SK-N-SH (cell line): ENCODE results near the gene MTCH1. TPM values are rescaled to one million over a fixed set of nuclear protein-coding genes. Genes with fewer than 3 reads are reported as not detected.

Experiments
- CTCF ChIA-PET: fragments of 300-600, 350-600 bp; formaldehyde crosslinking; extraction: SDS; loops from one replicate; lab custom pipeline; 2021; lab: Yijun Ruan, JAX
- POLR2A ChIA-PET: fragments of 350-600 bp; sonication (Branson Sonifier 250); formaldehyde crosslinking; extraction: SDS; loops from one replicate; lab custom pipeline; 2020; ENCODE audit warnings: antibody characterized with exemption, inconsistent platforms; lab: Yijun Ruan, JAX
- DNase-seq: peaks from one replicate; pipeline ENCODE4 v3.0.0; 2012
- H2AFZ ChIP-seq: fragments of 200-600 bp; sonication (generic); 2 replicates; pipeline ENCODE4 v1.8.1; 2016; ENCODE audit warnings: antibody characterized with exemption, mild to moderate bottlenecking, low read depth
- H3F3A ChIP-seq: fragments of 200-600 bp; sonication (generic); replicated peaks from 2 replicates; pipeline ENCODE3; 2016; ENCODE audit warnings: antibody characterized with exemption, mild to moderate bottlenecking; ENCODE audit not compliant: insufficient read depth
- H3K27ac ChIP-seq, 2 experiments: fragments of 200-500 bp in 1 of 2; fragments of 200-600 bp in 1 of 2; sonication (Bioruptor generic) in 1 of 2; sonication (generic), shearing (Covaris generic) in 1 of 2; 2 replicates each; pipeline versions ENCODE4 v1.5.1 to v1.6.1; 2014 to 2016; ENCODE audit warnings: low read depth in 2 of 2, inconsistent platforms in 1 of 2, low read length in 1 of 2, mild to moderate bottlenecking in 1 of 2, mixed read lengths in 1 of 2
- H3K27me3 ChIP-seq: fragments of 200-600 bp; sonication (generic), shearing (Covaris generic); 2 replicates; pipeline ENCODE4 v1.6.1; 2016; ENCODE audit warnings: mixed run types; ENCODE audit not compliant: insufficient read depth
- H3K36me3 ChIP-seq, 2 experiments: fragments of 200-500 bp in 1 of 2; fragments of 200-600 bp in 1 of 2; sonication (Bioruptor generic) in 1 of 2; sonication (generic) in 1 of 2; replicated peaks in 1 of 2; 2 replicates each; pipeline versions ENCODE3 to v1.5.1; 2014 to 2016; ENCODE audit warnings: low read length in 1 of 2, mild to moderate bottlenecking in 1 of 2; ENCODE audit not compliant: insufficient read depth in 2 of 2, control insufficient read depth in 1 of 2
- H3K4me1 ChIP-seq, 2 experiments: fragments of 200-500 bp in 1 of 2; fragments of 200-600 bp in 1 of 2; sonication (Bioruptor generic) in 1 of 2; sonication (generic), shearing (Covaris generic) in 1 of 2; 2 replicates each; pipeline versions ENCODE4 v1.5.1 to v1.6.1; 2014 to 2016; ENCODE audit warnings: low read depth in 1 of 2, low read length in 1 of 2, mixed run types in 1 of 2; ENCODE audit not compliant: insufficient read depth in 2 of 2, control insufficient read depth in 1 of 2
- H3K4me2 ChIP-seq: fragments of 200-600 bp; sonication (generic), shearing (Covaris generic); 2 replicates; pipeline ENCODE4 v1.6.1; 2017; ENCODE audit warnings: mixed run types
- H3K4me3 ChIP-seq, 2 experiments: fragments of 200-500 bp in 1 of 2; fragments of 200-600 bp in 1 of 2; sonication (Bioruptor generic) in 1 of 2; sonication (generic), shearing (Covaris generic) in 1 of 2; 2 replicates each; pipeline versions ENCODE4 v1.5.1 to v1.8.1; 2014 to 2016; ENCODE audit warnings: low read depth in 2 of 2, inconsistent platforms in 1 of 2, low read length in 1 of 2, mild to moderate bottlenecking in 1 of 2, mixed read lengths in 1 of 2, moderate library complexity in 1 of 2
- H3K79me2 ChIP-seq: fragments of 200-600 bp; sonication (generic); 2 replicates; pipeline ENCODE4 v1.8.1; 2017; ENCODE audit warnings: mild to moderate bottlenecking; ENCODE audit not compliant: insufficient read depth
- H3K9ac ChIP-seq: fragments of 200-600 bp; sonication (generic); 2 replicates; pipeline ENCODE4 v1.6.1; 2017; ENCODE audit warnings: mixed run types
- H3K9me2 ChIP-seq: fragments of 200-600 bp; sonication (generic); 2 replicates; pipeline ENCODE4 v1.6.1; 2017; ENCODE audit warnings: mixed run types
- H3K9me3 ChIP-seq: fragments of 200-600 bp; sonication (generic); 2 replicates; pipeline ENCODE4 v1.6.1; 2017; ENCODE audit warnings: mixed run types, mild to moderate bottlenecking, moderate library complexity
- H4K20me1 ChIP-seq: fragments of 200-600 bp; sonication (generic); 2 replicates; pipeline ENCODE4 v1.6.1; 2017; ENCODE audit warnings: mild to moderate bottlenecking, mixed run types; ENCODE audit not compliant: insufficient read depth
- CTCF ChIP-seq: fragments of 200-600 bp; sonication (generic); IDR thresholded peaks from 2 replicates; pipeline ENCODE4 v1.6.1; 2017; ENCODE audit warnings: antibody characterized with exemption, mild to moderate bottlenecking, moderate library complexity
- ELF1 ChIP-seq: IDR thresholded peaks from 2 replicates; pipeline ENCODE4 v1.4.0; 2012
- FOSL2 ChIP-seq: IDR thresholded peaks from 2 replicates; pipeline ENCODE4 v1.4.0; 2012; ENCODE audit warnings: low read depth, mild to moderate bottlenecking, moderate library complexity, borderline replicate concordance
- GABPA ChIP-seq: IDR thresholded peaks from 2 replicates; pipeline ENCODE4 v1.4.0; 2012; ENCODE audit warnings: low read depth, mild to moderate bottlenecking
- MXI1 ChIP-seq: IDR thresholded peaks from 2 replicates; pipeline ENCODE4 v1.6.1; 2012; ENCODE audit warnings: mild to moderate bottlenecking, low read depth, low read length, improper control_type of control experiment
- RCOR1 ChIP-seq: fragments of 150-350 bp; IDR thresholded peaks from 2 replicates; pipeline ENCODE4 v1.6.1; 2017; ENCODE audit warnings: antibody characterized with exemption, low read length
- RFX5 ChIP-seq: IDR thresholded peaks from 2 replicates; pipeline ENCODE4 v1.6.1; 2012; ENCODE audit warnings: mild to moderate bottlenecking, improper control_type of control experiment, low read length
- TAF1 ChIP-seq: IDR thresholded peaks from 2 replicates; pipeline ENCODE4 v1.6.1; 2012; ENCODE audit warnings: low read depth, mild to moderate bottlenecking, low read length, moderate library complexity, borderline replicate concordance
- TCF12 ChIP-seq: IDR thresholded peaks from 2 replicates; pipeline ENCODE4 v1.4.0; 2012
- YY1 ChIP-seq: IDR thresholded peaks from 2 replicates; pipeline ENCODE4 v1.4.0; 2012; ENCODE audit warnings: low read depth, mild to moderate bottlenecking
- WGBS: methylation state at CpG from one replicate; pipeline ENCODE4 v1.1.6; 2017; ENCODE audit warnings: low lambda C conversion rate; 5-methylcytosine and 5-hydroxymethylcytosine counted together
- polyA plus RNA-seq, 3 experiments: library from polyadenylated mRNA; depleted of rRNA; stranded (reverse); fragments of >200 nt; gene quantifications; 2 replicates each; pipeline ENCODE4 v1.2.3, GENCODE V29; 2012
- TF ChIP-seq, protein P1 (sequence below): IDR thresholded peaks from 2 replicates; pipeline ENCODE4 v1.4.0; 2012; ENCODE audit warnings: low read depth
- TF ChIP-seq, protein P2 (sequence below): IDR thresholded peaks from 2 replicates; pipeline ENCODE4 v1.4.0; 2012; ENCODE audit warnings: low read depth, borderline replicate concordance

Gene MTCH1
- polyA plus RNA-seq, 1 of the 3 experiments (the other 2 are of a cell fraction): 151 TPM

DNA sequence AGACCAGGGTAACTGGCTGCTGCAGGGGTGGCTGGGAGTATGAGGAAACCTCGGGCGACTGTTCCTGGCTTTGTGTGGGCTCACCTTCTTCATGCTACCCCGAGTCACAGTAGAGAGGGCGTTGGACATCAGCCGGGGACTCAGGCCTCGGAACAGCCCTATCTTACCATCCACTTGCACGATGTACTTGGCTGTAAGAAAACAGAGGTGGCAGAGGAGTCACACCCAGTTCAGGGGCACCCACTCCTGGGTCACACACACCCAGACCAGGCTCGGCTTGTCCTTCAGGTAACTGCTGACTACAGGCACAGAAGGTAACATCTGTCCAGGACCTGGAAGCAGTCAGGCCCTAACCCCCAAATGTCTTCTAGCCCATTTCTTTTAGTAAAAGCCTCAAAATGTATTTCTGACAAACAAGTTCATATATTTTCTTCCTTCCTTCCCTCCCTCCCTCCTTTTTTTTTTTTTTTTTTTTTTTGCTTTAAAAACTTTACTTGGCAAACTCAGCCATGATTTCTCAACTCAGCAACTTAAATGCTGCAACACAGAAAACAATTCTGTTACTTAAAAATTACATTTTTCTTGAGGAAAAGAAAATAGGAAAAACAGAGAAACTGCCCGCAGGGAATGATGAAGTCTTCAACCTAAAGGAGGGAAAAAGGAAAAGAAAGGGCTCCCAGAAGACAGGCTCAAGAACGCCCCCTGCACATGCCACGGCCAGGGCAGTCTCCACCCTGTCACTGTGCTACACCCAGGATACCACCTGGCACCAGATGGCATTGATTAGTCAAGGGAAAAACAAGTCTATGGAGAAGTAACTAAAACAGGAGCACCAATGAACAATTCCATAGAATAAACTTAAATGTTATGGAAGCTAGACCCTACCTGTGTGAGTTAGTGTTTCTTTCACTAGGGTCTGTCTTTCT, 7.3 kb downstream of the MTCH1 start:
- peaks cover 34 to 49% of the 10 kb centered on the region in 2 experiments for H3K36me3 ChIP-seq
- DNase-seq: no peak
- peaks cover 71% of the 10 kb centered on the region for H4K20me1 ChIP-seq

GRCh38 chr6:36977470-36977941, 8.5 kb downstream of the MTCH1 start:
- POLR2A ChIA-PET: no interaction called here
- peak; percentile 41 for TF ChIP-seq CTCF
- TF ChIP-seq GABPA: no peak
- Histone ChIP-seq H3K36me3 (peaks cover 45 to 61% of the 10 kb centered on the region in 2 experiments), H4K20me1 (peaks cover 59% of the 10 kb centered on the region), H3K4me3 (no peak overlapping the region; a peak in 1 of 4 replicates), H3K27ac (no peak overlapping the region), H2AFZ (no peak overlapping the region), H3K27me3 (no peaks in the 10 kb centered on the region), H3K4me2 (no peak overlapping the region), H3K9ac (no peak overlapping the region), H3F3A (no peaks in the 10 kb centered on the region), H3K9me3 (no peaks in the 10 kb centered on the region), H3K79me2 (peaks cover 38% of the 10 kb centered on the region), H3K9me2 (no peaks in the 10 kb centered on the region), H3K4me1 (peaks cover 3 to 4% of the 10 kb centered on the region in 2 experiments; a peak in 1 of 4 replicates)
- WGBS: 86% methylated on average over 11 of the region's 16 CpGs
- CTCF ChIA-PET: interaction anchor here (0.8 to 7.7 kb wide), 5 partner anchors 13 to 233 kb away, joined by 4 to 46 read pairs (median 5); partner anchors contain the start of gene C6orf89
- no peak for DNase-seq

More for the DNA sequence above, 7.3 kb downstream of the MTCH1 start:
- no peaks in the 10 kb centered on the region for H3K27me3 ChIP-seq
- no peak overlapping the region for H2AFZ ChIP-seq
- no peak overlapping the region; a peak in 1 of 4 replicates for H3K27ac ChIP-seq
- H3K4me3 ChIP-seq: no peak overlapping the region
- TF ChIP-seq ELF1 (no peak), RFX5 (no peak), TAF1 (no peak), RCOR1 (no peak), MXI1 (no peak), YY1 (no peak), FOSL2 (no peak), TCF12 (no peak)
- TF ChIP-seq, protein P1, sequence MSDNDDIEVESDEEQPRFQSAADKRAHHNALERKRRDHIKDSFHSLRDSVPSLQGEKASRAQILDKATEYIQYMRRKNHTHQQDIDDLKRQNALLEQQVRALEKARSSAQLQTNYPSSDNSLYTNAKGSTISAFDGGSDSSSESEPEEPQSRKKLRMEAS: no peak
- TF ChIP-seq, protein P2, sequence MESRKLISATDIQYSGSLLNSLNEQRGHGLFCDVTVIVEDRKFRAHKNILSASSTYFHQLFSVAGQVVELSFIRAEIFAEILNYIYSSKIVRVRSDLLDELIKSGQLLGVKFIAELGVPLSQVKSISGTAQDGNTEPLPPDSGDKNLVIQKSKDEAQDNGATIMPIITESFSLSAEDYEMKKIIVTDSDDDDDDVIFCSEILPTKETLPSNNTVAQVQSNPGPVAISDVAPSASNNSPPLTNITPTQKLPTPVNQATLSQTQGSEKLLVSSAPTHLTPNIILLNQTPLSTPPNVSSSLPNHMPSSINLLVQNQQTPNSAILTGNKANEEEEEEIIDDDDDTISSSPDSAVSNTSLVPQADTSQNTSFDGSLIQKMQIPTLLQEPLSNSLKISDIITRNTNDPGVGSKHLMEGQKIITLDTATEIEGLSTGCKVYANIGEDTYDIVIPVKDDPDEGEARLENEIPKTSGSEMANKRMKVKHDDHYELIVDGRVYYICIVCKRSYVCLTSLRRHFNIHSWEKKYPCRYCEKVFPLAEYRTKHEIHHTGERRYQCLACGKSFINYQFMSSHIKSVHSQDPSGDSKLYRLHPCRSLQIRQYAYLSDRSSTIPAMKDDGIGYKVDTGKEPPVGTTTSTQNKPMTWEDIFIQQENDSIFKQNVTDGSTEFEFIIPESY: no peak
- peaks cover 3 to 7% of the 10 kb centered on the region in 2 experiments; a peak in 1 of 4 replicates for H3K4me1 ChIP-seq
- ChIA-PET POLR2A (interaction anchor here (0.6 kb wide), 1 partner anchor 112 kb away, joined by 4 read pairs; no protein-coding TSS in a partner anchor), CTCF (interaction anchor here (0.9 to 7.7 kb wide), 12 partner anchors 13 to 218 kb away, joined by 3 to 46 read pairs (median 4); partner anchors contain the start of genes C6orf89 and PPIL1)
- no peak overlapping the region for H3K9ac ChIP-seq
- H3K9me2 ChIP-seq: no peaks in the 10 kb centered on the region
- WGBS: 87% methylated on average over 6 of the region's 11 CpGs
- no peak overlapping the region for H3K4me2 ChIP-seq
- H3K79me2 ChIP-seq: peaks cover 50% of the 10 kb centered on the region
- no peaks in the 10 kb centered on the region for H3F3A ChIP-seq
- H3K9me3 ChIP-seq: no peaks in the 10 kb centered on the region
